ENCODE measurements around the gene KIAA0930.

DNA sequence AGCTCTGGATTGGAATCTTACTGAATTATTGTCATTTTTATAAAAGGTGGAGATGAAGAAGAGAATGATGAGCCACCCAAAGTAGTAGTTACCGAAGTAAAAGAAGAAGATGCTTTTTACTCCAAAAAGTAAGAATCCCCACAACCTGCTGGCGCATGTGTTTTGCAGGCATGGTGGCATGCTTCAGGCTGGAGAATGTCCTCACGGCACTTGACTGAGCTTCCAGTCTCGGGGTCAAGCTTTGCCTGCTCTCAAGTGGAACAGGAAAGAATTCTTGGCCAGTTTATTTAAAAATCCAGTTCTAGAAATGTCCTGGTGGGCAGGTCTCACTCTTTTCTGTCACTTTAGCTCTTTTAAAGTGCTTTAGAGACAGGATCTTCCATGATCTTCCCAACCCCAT is 59.5 kb downstream of the KIAA0930 start:
- TF ChIP-seq, protein P1, sequence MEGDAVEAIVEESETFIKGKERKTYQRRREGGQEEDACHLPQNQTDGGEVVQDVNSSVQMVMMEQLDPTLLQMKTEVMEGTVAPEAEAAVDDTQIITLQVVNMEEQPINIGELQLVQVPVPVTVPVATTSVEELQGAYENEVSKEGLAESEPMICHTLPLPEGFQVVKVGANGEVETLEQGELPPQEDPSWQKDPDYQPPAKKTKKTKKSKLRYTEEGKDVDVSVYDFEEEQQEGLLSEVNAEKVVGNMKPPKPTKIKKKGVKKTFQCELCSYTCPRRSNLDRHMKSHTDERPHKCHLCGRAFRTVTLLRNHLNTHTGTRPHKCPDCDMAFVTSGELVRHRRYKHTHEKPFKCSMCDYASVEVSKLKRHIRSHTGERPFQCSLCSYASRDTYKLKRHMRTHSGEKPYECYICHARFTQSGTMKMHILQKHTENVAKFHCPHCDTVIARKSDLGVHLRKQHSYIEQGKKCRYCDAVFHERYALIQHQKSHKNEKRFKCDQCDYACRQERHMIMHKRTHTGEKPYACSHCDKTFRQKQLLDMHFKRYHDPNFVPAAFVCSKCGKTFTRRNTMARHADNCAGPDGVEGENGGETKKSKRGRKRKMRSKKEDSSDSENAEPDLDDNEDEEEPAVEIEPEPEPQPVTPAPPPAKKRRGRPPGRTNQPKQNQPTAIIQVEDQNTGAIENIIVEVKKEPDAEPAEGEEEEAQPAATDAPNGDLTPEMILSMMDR (IDR thresholded peaks at IDR 0.05; ENCODE audit: poor library complexity, severe bottlenecking): no peak
- TF ChIP-seq POLR2AphosphoS5 (IDR thresholded peaks at IDR 0.05): no peak
- TF ChIP-seq EP300 (conservative IDR thresholded peaks at IDR 0.05; ENCODE audit: poor library complexity, severe bottlenecking): no peak

Data from neural cell (in vitro differentiated cells).